Right cardiac atrium (tissue), 5 donors: Measurements from ENCODE around the gene ADAMTS9. TPM values are rescaled to one million over a fixed set of nuclear protein-coding genes. Genes with fewer than 3 reads are reported as not detected.

Source experiments
- ATAC-seq, 2 donors: fragments of 200-7000 bp; cut with Tn5 transposase; one replicate each; pipeline versions ENCODE4 v1.8.0 to v1.9.1; 2020; ENCODE audit warnings: moderate library complexity in 2 of 2, mild to moderate bottlenecking in 1 of 2
- DNase-seq, 3 donors: peaks; one replicate each; pipeline ENCODE4 v3.0.0-alpha.2; 2020
- H3K27ac ChIP-seq: one replicate; pipeline ENCODE4 v1.5.1; 2013; ENCODE audit warnings: mild to moderate bottlenecking, low read length, control low read depth, moderate library complexity
- H3K27me3 ChIP-seq: one replicate; pipeline ENCODE4 v1.6.1; 2013; ENCODE audit not compliant: control insufficient read depth, insufficient read depth
- H3K4me1 ChIP-seq: one replicate; pipeline ENCODE4 v1.6.1; 2013; ENCODE audit warnings: low read length; ENCODE audit not compliant: control insufficient read depth, insufficient read depth
- H3K4me3 ChIP-seq: one replicate; pipeline ENCODE4 v1.5.1; 2013; ENCODE audit warnings: low read length, control low read depth
- H3K9me3 ChIP-seq: one replicate; pipeline ENCODE4 v1.6.1; 2013; ENCODE audit warnings: low read length; ENCODE audit not compliant: control insufficient read depth
- WGBS: extraction: QIAGEN DNeasy Blood & Tissue Kit; methylation state at CpG from one replicate; pipeline ENCODE4 v1.1.7; 2013; 5-methylcytosine and 5-hydroxymethylcytosine counted together
- intact Hi-C, 4 donors: fragments of 100-400 bp; cut with DNase I; formaldehyde crosslinking; loops; one replicate each; pipeline versions ENCODE4 v1.11.0 to v1.14.0; 2022 to 2023
- polyA plus RNA-seq: library from polyadenylated mRNA; stranded (reverse); fragments of 200-250 nt; gene quantifications from one replicate; pipeline ENCODE4 v1.2.3, GENCODE V29; 2013
- total RNA-seq, 4 donors: library from RNA; stranded (reverse); fragmentation: NEBNext Ultra II Directional; extraction: Animal tissue kit (Norgen Biotek cat#: 25700); gene quantifications; one replicate each; pipeline ENCODE4 v1.2.1, GENCODE V29; 2021
- donor health status: healthy with polysubstance abuse.
- donor health status: DM: no; HTN: yes; CAD: no.
- donor health status: DM: no; HTN: no; CAD: no.
- donor health status: DM: no; HTN: yes; CAD: no; lungs with severe emphysema.
- donor health status: DM: yes; HTN: yes; CAD: no.

ADAMTS9 gene
- total and polyA plus RNA-seq, 5 donors, result 9.8 to 53.4 (median 13.0) TPM

GRCh38 chr3:64685800-64686445 is 1.9 kb downstream of the ADAMTS9 start:
- H3K27me3 ChIP-seq, result no peaks in the 10 kb centered on the region
- peaks cover 5% of the 10 kb centered on the region for H3K4me1 ChIP-seq
- DNase-seq (peak; percentile 94 to 97 (median 96)), ATAC-seq (peak; percentile 90 to 94)
- intact Hi-C loops, result loop anchor here in 2 of 4 donors (5.0 to 10.0 kb wide), 4 partner anchors 91 to 486 kb away; no protein-coding TSS in a partner anchor
- peak overlapping the region; percentile 72 for H3K4me3 ChIP-seq
- no peaks in the 10 kb centered on the region for H3K9me3 ChIP-seq
- H3K27ac ChIP-seq, result peak overlapping the region; percentile 96
- under 1% methylated on average over 42 of the region's 42 CpGs for WGBS

- Histone ChIP-seq H3K27me3 (no peaks in the 10 kb centered on the region), H3K4me3 (peak overlapping the region; percentile 72), H3K4me1 (peaks cover 6% of the 10 kb centered on the region), H3K9me3 (no peaks in the 10 kb centered on the region), H3K27ac (peak overlapping the region; percentile 91)
- 2% methylated on average over 32 of the region's 32 CpGs for WGBS
- intact Hi-C loops, result loop anchor here in 2 of 4 donors (5.0 to 10.0 kb wide), 4 partner anchors 91 to 487 kb away; no protein-coding TSS in a partner anchor
- DNase-seq, result peak; percentile 75 to 85 (median 82)
- ATAC-seq, result peak; percentile 17 to 18
Measured at GRCh38 chr3:64685331-64685799, 2.4 kb downstream of the ADAMTS9 start.

GRCh38 chr3:64684715-64685261 is 3.0 kb downstream of the ADAMTS9 start:
- Histone ChIP-seq H3K9me3 (no peaks in the 10 kb centered on the region), H3K27me3 (no peaks in the 10 kb centered on the region), H3K27ac (peak overlapping the region; percentile 91), H3K4me1 (peaks cover 7% of the 10 kb centered on the region), H3K4me3 (peak overlapping the region; percentile 72)
- ATAC-seq (peak; percentile 10 to 18), DNase-seq (peak; percentile 43 to 72 (median 68))
- intact Hi-C loops, result loop anchor here in 2 of 4 donors (5.0 to 10.0 kb wide), 4 partner anchors 90 to 488 kb away; no protein-coding TSS in a partner anchor
- 4% methylated on average over 22 of the region's 22 CpGs for WGBS

GRCh38 chr3:64681827-64682226 is 6.0 kb downstream of the ADAMTS9 start:
- H3K27ac ChIP-seq, result no peak overlapping the region
- no peak overlapping the region for H3K4me3 ChIP-seq
- H3K4me1 ChIP-seq, result peaks cover 10% of the 10 kb centered on the region
- intact Hi-C loops, result loop anchor here in 1 of 4 donors (10.0 kb wide), 2 partner anchors 87 to 223 kb away; no protein-coding TSS in a partner anchor
- H3K9me3 ChIP-seq, result no peaks in the 10 kb centered on the region
- ATAC-seq (no peak), DNase-seq (no peak)
- no peaks in the 10 kb centered on the region for H3K27me3 ChIP-seq
- WGBS, result 69% methylated on average over 3 of the region's 3 CpGs

- ATAC-seq (no peak), DNase-seq (no peak)
- H3K27ac ChIP-seq, result no peak overlapping the region
- no peaks in the 10 kb centered on the region for H3K27me3 ChIP-seq
- WGBS, result 94% methylated on average over 5 of the region's 5 CpGs
- peaks cover 12% of the 10 kb centered on the region for H3K4me1 ChIP-seq
- intact Hi-C loops, result loop anchor here in 1 of 4 donors (10.0 kb wide), 2 partner anchors 86 to 224 kb away; no protein-coding TSS in a partner anchor
- H3K4me3 ChIP-seq, result no peak overlapping the region
- no peaks in the 10 kb centered on the region for H3K9me3 ChIP-seq
Measured at GRCh38 chr3:64681015-64681414, 6.8 kb downstream of the ADAMTS9 start.

- WGBS, result 93% methylated on average over 4 of the region's 4 CpGs
- no peak overlapping the region for H3K4me3 ChIP-seq
- no peaks in the 10 kb centered on the region for H3K9me3 ChIP-seq
- peaks cover 12% of the 10 kb centered on the region for H3K4me1 ChIP-seq
- ATAC-seq, result no peak
- H3K27ac ChIP-seq, result no peak overlapping the region
- no peaks in the 10 kb centered on the region for H3K27me3 ChIP-seq
- intact Hi-C loops, result loop anchor here in 1 of 4 donors (10.0 kb wide), 2 partner anchors 86 to 224 kb away; no protein-coding TSS in a partner anchor
- DNase-seq, result no peak
Measured at GRCh38 chr3:64680334-64680733, 7.5 kb downstream of the ADAMTS9 start.

- Histone ChIP-seq H3K27me3 (no peaks in the 10 kb centered on the region), H3K4me1 (peaks cover 12% of the 10 kb centered on the region), H3K27ac (no peak overlapping the region), H3K9me3 (no peaks in the 10 kb centered on the region), H3K4me3 (no peak overlapping the region)
- no peak for ATAC-seq
- intact Hi-C loops, result no loop called here
- 64% methylated on average over 2 of the region's 2 CpGs for WGBS
- DNase-seq, result no peak
Measured at GRCh38 chr3:64677961-64678716, 9.7 kb downstream of the ADAMTS9 start.

- Histone ChIP-seq H3K27ac (no peak overlapping the region), H3K4me1 (peaks cover 11% of the 10 kb centered on the region), H3K4me3 (no peak overlapping the region), H3K9me3 (no peaks in the 10 kb centered on the region), H3K27me3 (no peaks in the 10 kb centered on the region)
- intact Hi-C loops, result no loop called here
- ATAC-seq, result peak in 1 of 2 donors; percentile 22
- no peak for DNase-seq
- WGBS, result 53% methylated on average over 2 of the region's 2 CpGs
Measured at GRCh38 chr3:64676831-64677230, 11.0 kb downstream of the ADAMTS9 start.

- ATAC-seq, result no peak
- DNase-seq, result no peak
- peaks cover 11% of the 10 kb centered on the region for H3K4me1 ChIP-seq
- H3K27me3 ChIP-seq, result no peaks in the 10 kb centered on the region
- 78% methylated on average over 1 of the region's 1 CpG for WGBS
- H3K9me3 ChIP-seq, result no peaks in the 10 kb centered on the region
- no peak overlapping the region for H3K4me3 ChIP-seq
- no peak overlapping the region for H3K27ac ChIP-seq
- intact Hi-C loops, result no loop called here
Measured at GRCh38 chr3:64675687-64676247, 12.0 kb downstream of the ADAMTS9 start.

GRCh38 chr3:64674591-64675076 is 13.2 kb downstream of the ADAMTS9 start:
- intact Hi-C loops, result no loop called here
- ATAC-seq (peak in 1 of 2 donors; percentile 18), DNase-seq (no peak)
- Histone ChIP-seq H3K4me3 (no peak overlapping the region), H3K27me3 (no peaks in the 10 kb centered on the region), H3K27ac (no peak overlapping the region), H3K9me3 (no peaks in the 10 kb centered on the region), H3K4me1 (peaks cover 8% of the 10 kb centered on the region)
- 75% methylated on average over 4 of the region's 4 CpGs for WGBS
